SK-N-MC (cell line): ENCODE results near the gene MAGI2.

ENCODE experiments used
- EZH2 ChIP-seq: fragments of 200-600 bp; sonication (generic); IDR thresholded peaks from one replicate; pipeline ENCODE4 v1.6.1; 2017; ENCODE audit warnings: antibody characterized with exemption
- POLR2AphosphoS5 ChIP-seq: IDR thresholded peaks from 2 replicates; pipeline ENCODE4 v1.6.1; 2012; ENCODE audit warnings: mild to moderate bottlenecking, low read depth, low read length, borderline replicate concordance

DNA sequence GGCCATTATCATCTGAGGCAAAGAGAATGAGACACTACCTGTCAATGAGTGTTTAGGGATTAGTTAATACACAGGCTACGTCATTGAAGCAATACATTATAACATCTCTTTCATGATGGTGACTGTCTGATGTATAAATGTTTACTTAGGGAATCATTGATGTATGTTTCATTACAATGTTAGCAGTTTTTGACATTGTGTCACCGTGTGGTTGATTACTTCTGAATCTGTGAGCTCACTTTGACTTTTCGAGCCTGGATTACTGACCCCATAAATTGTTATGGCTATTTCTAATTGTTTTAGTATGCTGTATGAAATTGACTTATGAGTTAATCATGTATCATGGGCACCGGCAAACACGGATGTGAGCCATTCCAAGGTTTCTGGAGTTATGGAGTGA is 494.0 kb downstream of the MAGI2 start:
- TF ChIP-seq POLR2AphosphoS5 (no peak), EZH2 (no peak)
